GM10266 (cell line): ENCODE results near the gene B4GALNT2.

Experiments
- DNase-seq: peaks from one replicate; pipeline ENCODE4 v3.0.0; 2012; ENCODE audit errors: extremely low spot score
- CTCF ChIP-seq: IDR thresholded peaks from 2 replicates; pipeline ENCODE4 v1.5.1; 2012; ENCODE audit warnings: mild to moderate bottlenecking, low read depth; ENCODE audit not compliant: control insufficient read depth, insufficient read depth; ENCODE audit errors: missing control alignments

B4GALNT2 gene

GRCh38 chr17:49224198-49224996 is 91.8 kb downstream of the B4GALNT2 start:
- no peak for TF ChIP-seq CTCF
- peak; percentile 48 for DNase-seq

GRCh38 chr17:49224997-49225337 is 92.4 kb downstream of the B4GALNT2 start:
- TF ChIP-seq CTCF: no peak
- DNase-seq: no peak

DNA sequence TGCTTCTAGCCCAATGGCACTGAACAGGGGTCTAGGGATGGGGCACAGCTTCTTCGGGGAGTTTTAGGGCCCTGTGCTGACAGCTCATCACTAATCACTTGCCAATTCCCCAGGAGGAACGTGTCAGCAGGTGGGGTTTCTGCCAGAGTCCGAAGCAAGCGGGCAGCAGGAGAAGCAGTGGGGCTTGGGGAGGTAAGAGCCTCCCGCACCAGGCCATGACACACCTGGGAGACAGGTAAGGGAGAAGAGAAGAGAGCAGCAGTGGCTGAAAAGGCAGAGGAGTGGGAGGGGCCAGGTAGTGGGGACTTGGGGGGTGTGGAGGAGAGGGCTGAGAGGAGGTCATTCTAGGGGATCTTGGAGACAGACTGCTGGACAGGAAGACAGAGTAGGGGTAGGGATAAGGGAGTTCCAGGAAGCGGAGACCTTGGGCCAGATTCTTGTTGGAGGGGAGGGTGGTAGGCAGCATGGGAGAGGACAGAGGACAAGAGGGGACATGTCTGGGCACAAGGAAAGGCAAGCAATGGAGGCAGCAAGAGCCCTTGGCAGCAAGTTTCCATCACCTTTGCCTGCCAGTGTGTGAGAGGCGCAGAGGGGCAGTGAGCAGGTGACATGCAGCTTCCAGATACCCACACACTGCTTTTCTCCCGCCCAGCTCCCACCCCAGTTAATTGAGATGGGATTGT is 93.1 kb downstream of the B4GALNT2 start:
- no peak for DNase-seq
- no peak for TF ChIP-seq CTCF
